GM18499 (cell line): ENCODE data around the gene FAM107B.

Experiments used
- ATAC-seq: cut with Tn5 transposase; IDR thresholded peaks from one replicate; pipeline ENCODE4 v1.9.1; 2021; ENCODE audit warnings: moderate number of reproducible peaks; ENCODE audit not compliant: insufficient read depth, unreplicated experiment

Gene FAM107B

GRCh38 chr10:14545827-14546226 lies 228.9 kb downstream of the FAM107B start:
- ATAC-seq: no peak

- ATAC-seq: no peak
Observed at GRCh38 chr10:14543904-14544210, 230.8 kb downstream of the FAM107B start.

- ATAC-seq: no peak
Observed at GRCh38 chr10:14543046-14543903, 231.4 kb downstream of the FAM107B start.

GRCh38 chr10:14541379-14541778 lies 233.3 kb downstream of the FAM107B start:
- no peak for ATAC-seq

- no peak for ATAC-seq
Observed at GRCh38 chr10:14540611-14541010, 234.1 kb downstream of the FAM107B start.

GRCh38 chr10:14540062-14540461 lies 234.6 kb downstream of the FAM107B start:
- no peak for ATAC-seq

GRCh38 chr10:14539176-14539575 lies 235.5 kb downstream of the FAM107B start:
- ATAC-seq: no peak

- no peak for ATAC-seq
Observed at GRCh38 chr10:14536241-14537213, 238.2 kb downstream of the FAM107B start.

GRCh38 chr10:14535457-14536130 lies 239.1 kb downstream of the FAM107B start:
- ATAC-seq: no peak

GRCh38 chr10:14534152-14534551 lies 240.5 kb downstream of the FAM107B start:
- no peak for ATAC-seq

GRCh38 chr10:14533295-14533694 lies 241.4 kb downstream of the FAM107B start:
- no peak for ATAC-seq

- ATAC-seq: no peak
Observed at GRCh38 chr10:14532473-14533251, 242.0 kb downstream of the FAM107B start.

- no peak for ATAC-seq
Observed at GRCh38 chr10:14531974-14532373, 242.7 kb downstream of the FAM107B start.

- no peak for ATAC-seq
Observed at GRCh38 chr10:14530465-14530864, 244.2 kb downstream of the FAM107B start.

GRCh38 chr10:14529351-14529750 lies 245.3 kb downstream of the FAM107B start:
- ATAC-seq: no peak

- ATAC-seq: no peak
Observed at GRCh38 chr10:14528450-14528849, 246.2 kb downstream of the FAM107B start.

GRCh38 chr10:14527915-14528314 lies 246.8 kb downstream of the FAM107B start:
- ATAC-seq: no peak

GRCh38 chr10:14527134-14527844 lies 247.4 kb downstream of the FAM107B start:
- no peak for ATAC-seq

GRCh38 chr10:14526326-14526725 lies 248.4 kb downstream of the FAM107B start:
- ATAC-seq: no peak
